SK-N-MC (cell line): Measurements from ENCODE around the gene CACNA2D1.

ENCODE experiments used
- EZH2 ChIP-seq: fragments of 200-600 bp; sonication (generic); IDR thresholded peaks from one replicate; pipeline ENCODE4 v1.6.1; 2017; ENCODE audit warnings: antibody characterized with exemption
- FOXP2 ChIP-seq: optimal IDR thresholded peaks from 2 replicates; pipeline ENCODE3; 2011; ENCODE audit warnings: mild to moderate bottlenecking, moderate library complexity; ENCODE audit not compliant: insufficient read depth; ENCODE audit errors: extremely low read length, control extremely low read depth
- POLR2AphosphoS5 ChIP-seq: IDR thresholded peaks from 2 replicates; pipeline ENCODE4 v1.6.1; 2012; ENCODE audit warnings: mild to moderate bottlenecking, low read depth, low read length, borderline replicate concordance

- TF ChIP-seq EZH2 (no peak), POLR2AphosphoS5 (no peak), FOXP2 (no peak)
These were observed 6.3 kb upstream of the CACNA2D1 start for GRCh38 chr7:82449910-82450309.
